ENCODE data around the gene GDF2. TPM values are rescaled to one million over a fixed set of nuclear protein-coding genes. Genes with fewer than 3 reads are reported as not detected.

GDF2 gene
- total and polyA plus RNA-seq, 3 experiments from 2014 or later = not detected

Other genes starting within 250 kb of the GDF2 start
- under 1 TPM; 0.18 to 0.24 TPM for gene GDF10, start 22.3 kb upstream of the GDF2 start, total RNA-seq
- gene GDF10, start 22.3 kb upstream of the GDF2 start, polyA plus RNA-seq = 0.21 TPM
- not detected for gene RBP3, start 25.9 kb downstream of the GDF2 start, total RNA-seq
- gene RBP3, start 25.9 kb downstream of the GDF2 start, polyA plus RNA-seq = not detected
- gene ZNF488, start 61.8 kb downstream of the GDF2 start, total RNA-seq = under 1 TPM; 0.42 to 0.44 TPM
- gene ZNF488, start 61.8 kb downstream of the GDF2 start, polyA plus RNA-seq = not detected
- not detected for gene ANXA8, start 161.7 kb downstream of the GDF2 start, total RNA-seq
- gene ANXA8, start 161.7 kb downstream of the GDF2 start, polyA plus RNA-seq = not detected
- gene FAM25G, start 169.2 kb downstream of the GDF2 start, total RNA-seq = not detected
- not detected for gene FAM25G, start 169.2 kb downstream of the GDF2 start, polyA plus RNA-seq
- gene AGAP9, start 201.2 kb downstream of the GDF2 start, total RNA-seq = 1 to 10 TPM; 5.1 TPM
- gene AGAP9, start 201.2 kb downstream of the GDF2 start, polyA plus RNA-seq = 0.23 TPM